GM21529 (cell line): ENCODE measurements around the gene TMEM92.
"Not testable (repeated sequence)": the region's sequence is repeated elsewhere in the genome, so short reads cannot be mapped to it uniquely, and the experiment has no call there.

Experiments used
- ATAC-seq: cut with Tn5 transposase; IDR thresholded peaks from one replicate; pipeline ENCODE4 v1.9.1; 2021; ENCODE audit not compliant: unreplicated experiment

The TMEM92 gene

GRCh38 chr17:50275279-50275678 lies 1.0 kb downstream of the TMEM92 start:
- no peak for ATAC-seq

- no peak for ATAC-seq
Measured at GRCh38 chr17:50276588-50277356, 2.5 kb downstream of the TMEM92 start.

GRCh38 chr17:50277357-50277754 lies 3.1 kb downstream of the TMEM92 start:
- no peak for ATAC-seq

GRCh38 chr17:50278526-50279180 lies 4.4 kb downstream of the TMEM92 start:
- ATAC-seq, result no peak

- no peak for ATAC-seq
Measured at GRCh38 chr17:50279181-50279526, 4.9 kb downstream of the TMEM92 start.

- ATAC-seq, result no peak
Measured at GRCh38 chr17:50279639-50280038, 5.4 kb downstream of the TMEM92 start.

- no peak for ATAC-seq
Measured at GRCh38 chr17:50280068-50280467, 5.8 kb downstream of the TMEM92 start.

GRCh38 chr17:50280801-50281441 lies 6.7 kb downstream of the TMEM92 start:
- ATAC-seq, result no peak

GRCh38 chr17:50281739-50282401 lies 7.6 kb downstream of the TMEM92 start:
- ATAC-seq, result no peak

GRCh38 chr17:50283246-50283645 lies 9.0 kb downstream of the TMEM92 start:
- no peak for ATAC-seq

- no peak for ATAC-seq
Measured at GRCh38 chr17:50283714-50284113, 9.4 kb downstream of the TMEM92 start.

- no peak for ATAC-seq
Measured at GRCh38 chr17:50285941-50286340, 11.7 kb downstream of the TMEM92 start.

- not testable (repeated sequence) for ATAC-seq
Measured at GRCh38 chr17:50287302-50287701, 13.0 kb downstream of the TMEM92 start.

GRCh38 chr17:50288306-50288705 lies 14.0 kb downstream of the TMEM92 start:
- no peak for ATAC-seq

GRCh38 chr17:50289278-50289677 lies 15.0 kb downstream of the TMEM92 start:
- no peak for ATAC-seq

- no peak for ATAC-seq
Measured at GRCh38 chr17:50289991-50290702, 15.9 kb downstream of the TMEM92 start.

- no peak for ATAC-seq
Measured at GRCh38 chr17:50290933-50291332, 16.7 kb downstream of the TMEM92 start.

GRCh38 chr17:50292465-50292864 lies 18.2 kb downstream of the TMEM92 start:
- no peak for ATAC-seq

GRCh38 chr17:50295021-50295420 lies 20.8 kb downstream of the TMEM92 start:
- ATAC-seq, result no peak

GRCh38 chr17:50297407-50297865 lies 23.2 kb downstream of the TMEM92 start:
- ATAC-seq, result no peak

- ATAC-seq, result no peak
Measured at GRCh38 chr17:50298018-50298417, 23.8 kb downstream of the TMEM92 start.
